Thyroid gland (tissue), 4 donors: ENCODE results near the gene TRIB2.

Experiments
- CTCF ChIP-seq, 6 experiments: fragments of 200-600 bp in 3 of 6; fragments of 450-650 bp in 3 of 6; sonication (generic) in 3 of 6; IDR thresholded peaks; one replicate each; pipeline ENCODE4 v1.5.1; 2016 to 2019; ENCODE audit warnings: antibody characterized with exemption in 6 of 6, mild to moderate bottlenecking in 2 of 6, inconsistent platforms in 1 of 6, moderate library complexity in 1 of 6
- POLR2A ChIP-seq, 2 donors: fragments of 450-650 bp; IDR thresholded peaks; one replicate each; pipeline ENCODE4 v1.6.1; 2017; ENCODE audit warnings: antibody characterized with exemption in 2 of 2, mild to moderate bottlenecking in 2 of 2, moderate library complexity in 1 of 2

- TF ChIP-seq CTCF (IDR thresholded peaks at IDR 0.05) (no peak), POLR2A (IDR thresholded peaks at IDR 0.05) (no peak)
Observed at GRCh38 chr2:12776521-12776961, 59.8 kb downstream of the TRIB2 start.
